ENCODE results near the gene SAE1.

SAE1 gene

DNA sequence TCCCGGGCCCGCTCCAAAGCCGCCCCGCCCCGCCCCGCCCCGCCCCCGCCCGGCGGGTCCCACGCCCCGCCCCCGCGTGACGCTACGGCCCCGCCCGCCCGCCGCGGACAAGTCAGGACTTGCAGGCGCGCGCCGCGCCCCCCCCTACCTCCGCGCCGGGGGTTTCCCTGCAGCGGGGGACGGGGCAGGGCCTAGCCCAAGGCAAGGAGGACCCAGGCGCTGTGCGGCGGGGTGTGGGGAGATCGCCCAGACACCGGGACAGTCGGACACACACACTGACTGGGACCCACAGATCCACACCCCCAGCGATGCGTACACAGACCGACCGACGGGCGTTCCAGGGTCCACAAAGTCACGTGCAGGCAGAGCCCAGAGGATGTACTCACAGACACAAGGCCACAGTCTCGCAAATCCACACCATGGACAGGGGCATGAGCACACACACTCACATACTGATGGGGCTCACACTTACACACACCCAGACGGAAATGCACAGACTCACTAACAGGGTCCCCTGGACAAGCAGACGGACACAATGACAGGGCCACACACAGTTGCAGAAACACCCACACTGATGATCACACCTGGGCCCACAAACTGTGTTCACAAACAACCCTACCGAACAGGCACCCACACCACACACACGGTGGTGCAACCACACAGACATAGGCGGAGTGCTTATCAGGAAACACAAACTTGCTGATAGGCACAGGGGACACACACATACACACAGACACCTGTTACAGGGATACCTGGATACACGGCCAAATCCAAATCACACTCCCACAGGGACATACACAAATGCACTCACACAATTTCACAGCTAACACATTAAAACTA lies 100.8 kb downstream of the SAE1 start:
- TF ChIP-seq, protein P1, sequence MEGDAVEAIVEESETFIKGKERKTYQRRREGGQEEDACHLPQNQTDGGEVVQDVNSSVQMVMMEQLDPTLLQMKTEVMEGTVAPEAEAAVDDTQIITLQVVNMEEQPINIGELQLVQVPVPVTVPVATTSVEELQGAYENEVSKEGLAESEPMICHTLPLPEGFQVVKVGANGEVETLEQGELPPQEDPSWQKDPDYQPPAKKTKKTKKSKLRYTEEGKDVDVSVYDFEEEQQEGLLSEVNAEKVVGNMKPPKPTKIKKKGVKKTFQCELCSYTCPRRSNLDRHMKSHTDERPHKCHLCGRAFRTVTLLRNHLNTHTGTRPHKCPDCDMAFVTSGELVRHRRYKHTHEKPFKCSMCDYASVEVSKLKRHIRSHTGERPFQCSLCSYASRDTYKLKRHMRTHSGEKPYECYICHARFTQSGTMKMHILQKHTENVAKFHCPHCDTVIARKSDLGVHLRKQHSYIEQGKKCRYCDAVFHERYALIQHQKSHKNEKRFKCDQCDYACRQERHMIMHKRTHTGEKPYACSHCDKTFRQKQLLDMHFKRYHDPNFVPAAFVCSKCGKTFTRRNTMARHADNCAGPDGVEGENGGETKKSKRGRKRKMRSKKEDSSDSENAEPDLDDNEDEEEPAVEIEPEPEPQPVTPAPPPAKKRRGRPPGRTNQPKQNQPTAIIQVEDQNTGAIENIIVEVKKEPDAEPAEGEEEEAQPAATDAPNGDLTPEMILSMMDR (conservative IDR thresholded peaks at IDR 0.05; ENCODE audit: low read length) = no peak
- peak; percentile 94 for DNase-seq (ENCODE audit: low read depth)
- peak overlapping the region; percentile 67 for H3K4me3 ChIP-seq (ENCODE audit: low read length)

DNA sequence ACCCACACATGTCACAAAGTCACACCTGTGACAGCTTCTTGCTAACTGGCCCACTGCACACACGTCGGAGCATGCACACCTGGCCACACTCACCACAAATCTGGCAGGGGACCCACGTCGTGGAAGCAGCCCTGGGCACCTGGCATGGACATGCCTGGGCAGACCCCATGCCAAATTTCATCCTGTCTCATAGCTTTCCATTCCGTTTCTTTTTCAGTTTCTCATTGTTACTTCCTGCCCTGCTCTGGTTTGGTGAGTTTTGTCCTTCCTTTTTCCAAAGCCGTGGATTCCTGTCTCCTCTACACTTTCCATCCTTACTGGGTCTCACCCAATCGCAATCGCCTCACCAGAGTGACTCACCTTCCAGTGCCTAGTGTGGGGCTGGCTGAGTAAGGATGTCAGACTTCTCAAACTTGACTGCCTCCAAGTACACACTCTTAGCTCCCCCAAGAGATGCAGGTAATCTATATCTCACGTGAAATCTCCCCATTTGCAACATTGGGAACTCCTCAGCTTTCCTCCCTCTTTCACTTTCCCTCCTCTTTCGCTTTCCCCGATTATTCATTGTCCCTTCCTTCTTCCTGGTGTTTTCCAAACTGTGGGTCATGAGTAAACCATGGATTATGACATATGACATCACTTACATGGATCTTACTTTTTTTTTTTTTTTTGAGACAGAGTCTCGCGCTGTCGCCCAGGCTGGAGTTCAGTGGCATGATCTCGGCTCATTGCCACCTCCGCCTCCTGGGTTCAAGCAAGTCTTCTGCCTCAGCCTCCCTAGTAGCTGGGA lies 102.0 kb downstream of the SAE1 start:
- peak overlapping the region; percentile 67 for H3K4me3 ChIP-seq (ENCODE audit: low read length)
- TF ChIP-seq, protein P1 (conservative IDR thresholded peaks at IDR 0.05; ENCODE audit: low read length) = no peak
- peak; percentile 80 for DNase-seq (ENCODE audit: low read depth)

DNA sequence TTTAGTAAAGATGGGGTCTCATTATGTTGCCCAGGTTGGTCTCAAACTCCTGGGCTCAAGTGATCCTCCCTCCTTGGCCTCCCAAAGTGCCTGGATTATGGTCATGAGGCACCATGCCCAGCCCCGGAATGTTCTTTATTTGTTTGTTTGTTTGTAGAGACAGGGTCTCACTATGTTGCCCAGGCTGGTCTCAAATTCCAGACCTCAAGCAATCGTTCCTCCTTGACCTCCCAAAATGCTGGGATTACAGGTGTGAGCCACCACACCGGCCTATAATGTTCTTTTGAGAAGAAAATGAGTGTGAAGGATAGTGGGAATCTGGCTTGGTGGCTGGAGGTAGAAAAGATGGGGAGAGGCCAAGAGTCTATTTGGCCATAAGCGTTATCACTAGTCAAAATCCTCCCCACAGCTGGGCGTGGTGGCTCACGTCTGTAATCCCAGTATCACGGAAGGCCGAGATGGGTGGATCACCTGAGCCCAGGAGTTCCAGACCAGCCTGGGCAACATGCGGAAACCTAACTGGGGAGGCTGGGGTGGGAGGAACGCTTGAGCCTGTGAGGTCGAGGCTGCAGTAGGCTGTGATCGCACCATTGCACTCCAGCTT lies 105.5 kb downstream of the SAE1 start:
- no peak overlapping the region for H3K4me3 ChIP-seq (ENCODE audit: low read length)
- TF ChIP-seq, protein P1 (conservative IDR thresholded peaks at IDR 0.05; ENCODE audit: low read length) = no peak
- DNase-seq (ENCODE audit: low read depth) = no peak

DNA sequence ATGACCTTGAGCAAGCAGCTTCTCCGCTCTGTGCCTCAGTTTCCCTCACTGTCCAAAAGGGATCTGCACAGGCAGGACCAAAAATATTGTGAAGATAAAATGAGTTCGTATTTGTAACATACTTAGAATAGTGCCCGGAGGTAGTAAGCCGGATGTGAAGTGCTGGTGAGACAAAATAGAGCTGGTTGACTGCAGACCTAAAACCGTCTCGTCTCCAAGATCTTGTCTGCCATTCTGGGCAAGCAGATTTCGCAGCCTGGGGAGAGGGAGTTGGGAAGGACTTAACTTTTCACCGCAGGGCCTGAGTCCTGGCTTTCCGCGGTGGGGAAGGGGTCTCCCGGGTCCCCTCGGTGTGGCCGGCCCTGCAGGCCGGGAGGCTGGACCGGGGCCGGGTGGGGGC lies 108.5 kb downstream of the SAE1 start:
- peak overlapping the region; percentile 49 for H3K4me3 ChIP-seq (ENCODE audit: low read length)
- no peak for DNase-seq (ENCODE audit: low read depth)
- TF ChIP-seq, protein P1 (conservative IDR thresholded peaks at IDR 0.05; ENCODE audit: low read length) = no peak

DNA sequence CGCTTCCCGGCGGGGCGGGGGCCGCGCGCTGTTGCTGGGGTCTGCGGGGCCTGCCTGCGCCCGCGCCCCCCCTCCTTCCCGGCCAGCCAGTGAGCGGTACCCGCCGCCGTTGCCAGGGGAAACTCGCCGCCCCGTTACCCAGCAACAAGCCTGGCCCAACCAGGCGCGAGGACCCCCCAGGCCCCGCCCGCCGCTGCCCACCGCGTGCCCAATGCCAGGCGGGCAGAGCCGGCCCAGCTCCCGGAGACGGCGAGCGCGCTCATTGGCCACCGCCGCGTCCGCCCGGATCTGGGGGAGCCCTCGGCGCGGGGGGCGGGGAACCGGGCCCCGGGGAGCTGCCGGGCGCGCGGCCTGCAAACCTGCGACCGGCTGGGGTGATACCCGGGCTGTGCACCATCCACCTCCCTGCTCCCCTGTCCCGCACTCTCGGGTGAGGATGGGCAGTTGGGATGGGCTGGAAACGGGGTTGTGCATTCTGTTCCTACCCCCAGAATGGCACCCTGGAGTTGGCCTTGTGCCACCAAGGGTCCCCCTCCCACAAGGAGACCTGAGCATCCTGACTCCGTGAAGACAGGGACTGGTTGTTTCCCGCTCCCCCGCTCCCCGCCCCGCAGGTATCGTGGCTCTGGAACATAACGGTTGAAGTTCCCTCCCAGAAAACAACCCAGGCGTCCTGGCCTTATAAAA lies 109.1 kb downstream of the SAE1 start:
- peak; percentile 37 for DNase-seq (ENCODE audit: low read depth)
- H3K4me3 ChIP-seq (ENCODE audit: low read length) = peak overlapping the region; percentile 32

DNA sequence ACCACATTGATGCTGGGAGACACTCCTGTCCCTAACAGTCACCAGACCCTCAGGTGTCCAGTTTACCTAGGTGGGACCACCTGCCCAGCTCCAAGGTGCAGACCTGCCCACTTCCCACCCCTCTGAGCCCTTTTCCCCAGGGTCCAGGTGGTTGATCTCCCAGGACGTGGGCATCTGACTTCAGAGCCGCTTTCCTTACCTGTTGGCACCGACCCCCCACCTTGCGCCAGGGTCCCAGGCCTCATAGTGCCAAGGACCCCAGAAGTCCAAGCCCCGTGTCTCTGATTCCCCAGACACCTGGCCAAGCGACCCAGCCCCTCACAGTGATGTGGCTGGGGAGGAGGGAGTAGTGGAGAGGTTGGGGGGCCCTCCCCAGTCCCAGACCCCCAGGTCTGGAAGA lies 109.9 kb downstream of the SAE1 start:
- no peak for DNase-seq (ENCODE audit: low read depth)
- TF ChIP-seq, protein P1 (conservative IDR thresholded peaks at IDR 0.05; ENCODE audit: low read length) = no peak
- H3K4me3 ChIP-seq (ENCODE audit: low read length) = no peak overlapping the region; the same call in 1 of the 2 replicates

More for the DNA sequence above, 109.1 kb downstream of the SAE1 start:
- TF ChIP-seq, protein P1 (conservative IDR thresholded peaks at IDR 0.05; ENCODE audit: low read length) = no peak

Measured in AG10803 (cell line).